GM04503 (cell line): Measurements from ENCODE around the gene RPS6KB2.
A peak's percentile ranks its signal among the peaks of the same experiment; 100 is the strongest.
"Not testable (repeated sequence)": the region's sequence is repeated elsewhere in the genome, so short reads cannot be mapped to it uniquely, and the experiment has no call there.

Experiments used
- DNase-seq: peaks from one replicate; pipeline ENCODE4 v3.0.0-alpha.2; 2012; ENCODE audit warnings: low read depth

Gene RPS6KB2

DNA sequence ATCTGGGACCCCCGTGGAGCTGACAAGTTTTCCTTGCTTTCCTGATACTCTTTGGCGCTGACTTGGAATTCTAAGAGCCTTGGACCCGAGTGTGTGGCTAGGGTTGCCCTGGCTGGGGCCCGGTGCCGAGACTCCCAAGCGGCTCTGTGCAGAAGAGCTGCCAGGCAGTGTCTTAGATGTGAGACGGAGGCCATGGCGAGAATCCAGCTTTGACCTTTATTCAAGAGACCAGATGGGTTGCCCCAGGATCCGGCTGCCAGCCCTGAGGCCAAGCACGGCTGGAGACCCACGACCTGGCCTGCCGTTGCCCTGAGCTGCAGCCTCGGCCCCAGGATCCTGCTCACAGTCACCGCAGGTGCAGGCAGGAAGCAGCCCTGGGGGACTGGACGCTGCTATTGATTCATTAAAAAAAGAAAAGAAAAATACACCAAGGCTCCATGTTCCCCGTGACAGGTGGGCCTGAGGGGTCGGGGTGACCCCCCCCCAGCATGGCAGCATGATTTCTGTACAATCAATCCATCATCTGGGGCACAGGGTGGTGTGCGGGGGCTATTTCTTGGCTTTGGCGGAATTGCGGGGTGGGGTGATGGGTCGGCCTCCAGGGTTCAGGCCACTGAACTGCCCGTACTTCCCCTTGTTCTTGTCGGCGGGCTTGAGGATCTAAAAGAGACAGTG is 30.2 kb upstream of the RPS6KB2 start:
- DNase-seq: no peak

DNA sequence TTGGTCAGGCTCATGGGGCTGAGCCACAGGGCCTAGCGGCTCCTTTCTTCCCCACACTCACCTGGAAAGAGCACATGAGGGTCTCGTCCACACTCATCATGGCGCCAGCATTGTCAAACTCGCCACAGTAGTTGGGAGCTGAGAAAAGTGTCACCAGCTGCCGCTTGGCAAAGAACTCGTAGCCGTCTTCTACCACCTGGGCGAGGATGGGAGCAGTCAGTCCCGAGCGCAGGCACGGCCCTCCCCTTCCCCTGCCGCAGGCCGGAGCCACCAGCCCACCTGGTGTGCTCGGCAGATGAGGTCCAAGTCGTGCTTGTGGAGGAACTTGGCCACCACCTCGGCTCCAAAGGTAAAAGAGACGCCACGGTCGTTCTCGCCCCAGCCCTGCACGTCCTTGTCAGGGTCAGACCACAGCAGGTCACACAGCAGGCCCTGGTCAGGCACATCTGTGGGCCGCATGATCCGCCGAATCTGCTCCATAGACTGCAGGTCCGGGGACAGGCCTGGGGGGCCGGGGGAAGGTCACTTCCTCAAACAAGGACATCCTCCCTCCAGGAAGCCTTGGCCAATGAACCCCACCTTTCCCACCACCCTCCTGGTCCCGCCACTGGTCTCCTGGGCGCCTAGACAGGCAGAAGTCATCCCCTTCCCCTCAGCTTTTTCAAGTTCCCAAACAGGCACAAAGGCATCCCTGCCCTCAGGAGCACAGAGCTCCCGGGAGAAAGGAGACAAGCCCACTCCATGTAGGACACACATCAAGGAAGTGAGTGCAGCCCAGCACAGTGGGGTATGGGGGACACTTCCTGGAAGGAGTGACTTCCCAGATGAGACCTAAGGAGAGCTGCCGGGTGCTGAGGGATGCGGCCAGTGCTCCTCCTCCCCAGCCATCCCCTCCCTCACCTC is 29.4 kb upstream of the RPS6KB2 start:
- DNase-seq: no peak

DNA sequence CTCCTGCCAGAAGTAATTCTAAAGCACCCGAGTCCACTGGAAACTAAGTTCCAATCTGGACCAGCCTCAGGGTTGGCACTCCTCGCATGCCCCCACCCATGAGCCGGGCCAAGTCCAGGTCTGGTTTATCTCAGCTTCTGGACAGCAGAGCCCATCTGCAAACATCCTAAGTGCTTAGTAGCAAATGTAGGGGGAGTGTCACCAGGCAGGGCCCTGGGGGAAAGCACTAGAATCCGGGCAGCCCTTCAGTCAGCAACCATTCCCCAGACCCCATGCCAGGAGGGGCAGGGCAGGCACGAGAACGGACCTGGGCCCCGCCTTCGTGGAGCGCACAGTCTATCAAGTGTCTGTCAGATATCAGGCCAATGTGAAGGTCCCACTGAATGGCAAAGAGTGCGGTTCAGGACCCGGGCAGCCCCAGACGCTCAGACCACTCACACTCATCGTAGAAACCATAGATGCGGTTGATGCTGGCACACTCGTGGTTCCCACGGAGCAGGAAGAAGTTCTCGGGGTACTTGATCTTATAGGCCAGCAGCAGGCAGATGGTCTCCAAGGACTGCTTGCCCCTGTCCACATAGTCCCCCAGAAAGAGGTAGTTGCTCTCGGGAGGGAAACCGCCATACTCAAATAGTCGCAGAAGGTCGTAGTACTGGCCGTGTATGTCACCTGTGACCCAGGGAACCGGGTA is 27.9 kb upstream of the RPS6KB2 start:
- no peak for DNase-seq

DNA sequence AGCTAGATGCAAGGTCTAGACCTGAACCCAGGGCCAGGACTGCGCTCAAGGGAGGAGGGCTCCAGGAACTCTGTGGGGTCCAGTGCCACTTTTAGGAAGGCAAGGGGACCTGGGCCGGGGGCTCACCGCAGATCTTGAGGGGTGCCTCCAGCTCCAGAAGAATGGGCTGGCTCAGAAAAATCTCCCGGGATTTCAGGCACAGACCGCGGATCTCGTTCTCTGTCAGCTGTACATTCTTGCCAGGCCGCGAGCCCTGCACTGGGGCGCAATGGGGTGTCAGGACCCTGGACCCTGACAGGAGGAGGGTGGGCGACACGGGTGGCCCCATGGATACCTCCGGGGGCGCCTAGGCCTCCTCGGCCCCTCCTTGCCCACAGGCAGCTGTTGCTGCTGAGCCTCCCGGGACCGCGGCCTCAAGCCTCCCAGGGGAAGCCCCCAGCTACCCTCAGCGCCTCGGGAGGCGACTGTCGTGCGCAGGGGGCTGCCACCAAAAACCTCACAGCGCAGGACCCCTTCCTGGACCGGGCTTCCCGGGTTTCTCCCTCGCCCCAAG is 27.3 kb upstream of the RPS6KB2 start:
- DNase-seq: no peak

DNA sequence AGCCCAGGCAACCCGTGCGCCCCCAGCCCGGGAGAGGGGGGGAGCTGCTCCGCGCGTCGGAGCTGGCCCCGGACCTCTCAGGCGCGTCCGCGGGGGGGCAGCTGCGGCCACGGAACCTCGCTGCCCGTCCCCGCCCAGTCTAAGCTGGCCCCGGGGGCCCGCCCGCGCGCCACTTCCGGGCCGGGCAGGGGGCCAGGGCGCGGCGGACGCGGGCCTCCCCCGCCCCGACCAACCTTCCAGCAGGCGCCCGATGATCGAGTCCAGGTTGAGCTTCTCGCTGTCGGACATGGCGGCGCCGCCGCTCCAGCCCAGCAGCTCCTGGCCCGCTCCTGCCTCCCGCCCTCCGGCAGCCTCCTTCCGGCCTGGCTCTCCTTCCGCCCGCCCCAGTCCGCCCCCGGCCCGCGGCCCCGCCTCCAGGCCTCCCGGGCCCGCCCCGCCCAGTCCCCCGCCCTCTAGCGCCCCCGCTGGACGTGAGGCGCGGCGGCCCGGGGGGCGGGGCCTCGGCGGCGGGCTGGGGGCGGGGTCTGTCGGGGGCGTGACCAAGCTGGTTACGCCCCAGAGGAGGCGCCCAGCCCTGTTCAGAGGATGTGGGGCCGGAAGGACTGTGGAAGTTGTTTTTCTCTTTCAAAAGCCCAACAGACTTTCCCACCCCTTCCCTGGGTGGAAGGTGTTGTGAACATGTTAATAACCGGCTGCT is 26.7 kb upstream of the RPS6KB2 start, which contains the start of gene PPP1CA:
Gene PPP1CA, minus strand, starts transcription at position 364 of the 697 bp plus-strand sequence. Its CDS starts 76 bp downstream, at position 288.
- peak; percentile 17 for DNase-seq

DNA sequence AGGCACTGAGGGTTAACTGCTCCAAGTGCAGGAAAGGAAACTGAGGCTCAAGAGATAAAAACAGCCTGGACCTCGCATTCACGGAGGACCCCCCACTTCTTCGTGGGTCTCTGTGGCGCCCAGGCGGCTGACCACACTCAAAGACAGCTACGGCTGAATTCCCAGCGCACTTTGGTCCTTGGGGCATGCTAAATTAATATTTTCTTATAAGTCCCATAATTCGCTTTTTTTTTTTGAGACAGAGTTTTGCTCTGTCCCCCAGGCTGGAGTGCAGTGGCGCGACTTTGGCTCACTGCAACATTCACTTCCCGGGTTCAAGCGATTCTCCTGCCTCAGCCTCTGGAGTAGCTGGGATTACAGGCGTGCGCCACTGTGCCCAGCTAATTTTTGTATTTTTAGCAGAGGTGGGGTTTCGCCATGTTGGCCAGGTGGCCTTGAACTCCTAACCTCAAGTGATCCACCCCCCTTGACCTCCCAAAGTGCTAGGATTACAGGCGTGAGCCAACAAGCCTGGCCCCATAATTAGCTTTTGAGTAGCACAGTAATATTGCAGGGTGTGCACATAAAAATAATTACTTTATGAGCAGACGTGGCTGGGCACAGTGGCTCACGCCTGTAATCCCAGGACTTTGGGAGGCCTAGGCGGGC is 26.0 kb upstream of the RPS6KB2 start:
- DNase-seq: not testable (repeated sequence)

DNA sequence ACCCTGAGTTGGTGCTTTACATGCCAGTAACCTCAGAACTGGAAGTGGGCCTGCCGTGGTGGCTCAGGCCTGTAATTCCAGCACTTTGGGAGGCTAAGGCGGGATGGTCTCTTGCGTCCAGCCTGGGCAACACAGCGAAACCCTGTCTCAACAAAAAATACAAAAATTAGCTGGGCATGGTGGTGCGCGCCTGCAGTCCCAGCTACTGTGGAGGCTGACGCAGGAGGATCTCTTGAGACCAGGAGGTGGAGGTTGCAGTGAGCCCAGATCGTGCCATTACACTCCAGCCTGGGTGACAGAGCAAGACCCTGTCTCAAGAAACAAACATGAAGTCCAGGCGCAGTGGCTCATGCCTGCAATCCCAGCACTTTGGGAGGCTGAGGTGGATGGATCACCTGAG is 25.2 kb upstream of the RPS6KB2 start:
- not testable (repeated sequence) for DNase-seq

DNA sequence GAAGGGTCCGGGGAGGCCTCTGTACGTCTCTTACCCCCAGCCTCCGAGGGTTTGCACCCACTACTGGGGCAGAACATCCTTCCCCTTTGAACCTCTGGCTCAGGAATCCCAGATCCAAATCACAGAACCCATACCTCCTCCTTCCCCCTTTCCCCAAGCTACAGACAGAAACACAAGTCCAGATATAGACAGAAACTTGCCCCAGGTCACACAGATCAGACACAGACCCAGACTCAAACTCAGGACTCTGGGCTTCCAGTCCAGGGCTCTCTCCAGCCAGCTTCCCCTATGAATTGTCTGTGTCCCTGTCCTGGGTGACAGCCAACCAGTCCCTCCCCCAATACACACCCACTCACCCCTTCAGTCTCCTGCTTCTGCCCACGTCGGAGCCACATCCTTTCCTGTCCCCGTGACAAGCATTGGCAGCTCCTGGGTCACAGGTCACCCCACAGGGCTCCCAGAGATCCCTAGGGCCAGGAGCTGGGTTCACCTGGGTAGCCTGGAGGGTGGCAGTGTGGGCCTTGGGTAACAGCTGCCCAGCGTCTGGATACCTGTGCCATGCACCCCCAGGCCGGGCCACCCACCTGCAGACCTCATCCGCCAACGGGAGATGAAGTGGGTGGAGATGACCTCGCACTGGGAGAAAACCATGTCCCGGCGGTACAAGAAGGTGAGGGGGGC is 23.6 kb upstream of the RPS6KB2 start:
- DNase-seq: no peak

DNA sequence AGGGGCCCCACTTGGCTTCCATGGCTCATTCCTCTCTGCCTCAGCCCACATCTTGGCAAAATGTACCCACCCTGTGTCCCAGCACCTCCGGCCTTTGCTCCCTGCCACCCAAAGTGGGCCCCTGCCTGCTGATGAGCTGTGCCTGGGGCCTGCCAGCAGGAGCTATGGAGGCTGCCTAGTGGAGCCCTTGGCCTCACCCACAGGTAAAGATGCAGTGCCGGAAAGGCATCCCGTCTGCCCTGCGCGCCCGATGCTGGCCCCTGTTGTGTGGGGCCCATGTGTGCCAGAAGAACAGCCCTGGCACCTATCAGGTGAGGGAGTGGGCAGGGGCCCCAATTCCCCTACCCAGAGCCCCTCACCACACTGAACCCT is 23.1 kb upstream of the RPS6KB2 start:
- DNase-seq: no peak

DNA sequence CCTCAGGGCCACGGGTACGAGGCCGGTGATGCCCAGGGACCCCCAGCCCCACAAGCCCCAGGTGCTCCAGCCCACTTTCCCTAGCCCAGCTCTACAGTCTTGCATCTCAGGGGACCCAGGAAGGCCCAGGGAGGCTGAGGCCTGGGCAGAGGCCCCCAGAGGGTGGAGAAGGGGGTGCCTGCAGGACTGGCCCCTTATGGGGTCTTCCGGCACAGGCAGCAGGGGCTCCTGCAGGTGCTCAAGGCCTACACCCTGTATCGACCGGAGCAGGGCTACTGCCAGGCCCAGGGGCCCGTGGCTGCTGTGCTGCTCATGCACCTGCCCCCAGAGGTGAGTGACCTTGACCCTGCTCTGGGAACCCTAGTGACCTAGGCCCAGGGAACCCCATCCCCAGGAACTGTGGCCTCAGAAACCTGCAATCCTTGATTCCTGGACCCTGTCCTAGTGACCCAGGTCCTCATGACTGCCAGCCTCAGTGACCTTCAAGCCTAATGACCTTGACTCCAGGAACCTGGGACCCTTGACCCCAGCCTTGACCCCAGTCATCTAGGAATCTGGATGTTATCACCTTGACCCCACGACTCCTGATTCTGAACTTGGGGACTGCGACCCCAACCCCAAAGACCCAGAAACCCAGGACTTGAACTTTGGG is 22.5 kb upstream of the RPS6KB2 start:
- no peak for DNase-seq

DNA sequence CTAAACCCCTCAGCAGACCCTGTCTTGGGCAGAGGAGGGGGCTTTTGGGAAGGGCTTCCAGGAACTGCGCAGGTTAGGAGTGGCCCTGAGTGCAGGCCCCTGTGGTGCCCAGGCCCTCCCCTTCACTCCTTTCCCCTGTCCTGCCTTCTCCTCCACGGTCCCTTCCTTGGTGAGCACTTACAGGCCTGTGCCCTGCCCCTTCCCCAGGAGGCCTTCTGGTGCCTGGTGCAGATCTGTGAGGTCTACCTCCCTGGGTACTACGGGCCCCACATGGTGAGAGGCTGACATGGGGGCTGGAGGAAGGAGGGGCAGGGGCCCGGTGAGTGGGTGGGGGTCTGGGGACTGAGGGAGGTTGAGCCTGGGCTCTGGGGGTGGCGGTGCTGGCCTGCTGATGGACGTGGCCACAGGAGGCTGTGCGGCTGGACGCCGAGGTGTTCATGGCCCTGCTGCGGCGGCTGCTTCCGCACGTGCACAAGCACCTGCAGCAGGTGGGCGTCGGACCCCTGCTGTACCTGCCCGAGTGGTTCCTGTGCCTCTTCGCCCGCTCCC is 21.8 kb upstream of the RPS6KB2 start:
- DNase-seq: no peak

DNA sequence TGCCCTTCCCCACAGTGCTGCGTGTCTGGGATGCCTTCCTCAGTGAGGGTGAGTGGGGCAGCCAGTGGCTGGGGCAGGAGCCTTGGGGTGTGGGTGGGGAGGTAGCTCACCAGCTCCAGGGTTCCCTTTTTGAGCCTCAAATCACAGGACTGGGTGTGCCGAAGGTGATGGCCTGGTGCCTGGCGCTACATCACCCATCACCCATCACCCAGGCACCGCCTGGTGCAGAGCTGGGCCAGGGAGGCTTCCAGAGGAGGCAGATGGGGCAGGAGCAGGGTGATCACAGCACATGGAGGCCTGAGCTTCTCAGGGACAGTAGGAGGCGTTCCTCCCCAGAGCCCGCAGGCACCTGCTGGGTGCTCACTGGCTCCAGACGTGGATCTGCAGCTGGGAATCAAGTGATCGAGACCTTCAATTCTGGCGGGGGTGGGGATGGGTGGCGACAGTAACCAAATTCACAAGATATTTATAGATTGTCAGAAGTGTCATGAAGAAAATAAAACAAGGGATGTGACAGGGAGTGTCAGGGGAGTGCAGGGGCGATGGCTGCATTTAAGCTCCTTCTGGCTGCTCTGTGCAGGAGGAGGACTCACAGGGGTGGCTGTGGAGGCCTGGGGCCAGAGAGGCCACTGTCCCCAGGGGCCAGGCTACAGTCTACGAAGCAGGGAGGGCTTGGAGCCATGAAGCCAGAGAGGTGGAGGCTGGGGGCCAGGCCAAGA is 21.2 kb upstream of the RPS6KB2 start:
- no peak for DNase-seq

DNA sequence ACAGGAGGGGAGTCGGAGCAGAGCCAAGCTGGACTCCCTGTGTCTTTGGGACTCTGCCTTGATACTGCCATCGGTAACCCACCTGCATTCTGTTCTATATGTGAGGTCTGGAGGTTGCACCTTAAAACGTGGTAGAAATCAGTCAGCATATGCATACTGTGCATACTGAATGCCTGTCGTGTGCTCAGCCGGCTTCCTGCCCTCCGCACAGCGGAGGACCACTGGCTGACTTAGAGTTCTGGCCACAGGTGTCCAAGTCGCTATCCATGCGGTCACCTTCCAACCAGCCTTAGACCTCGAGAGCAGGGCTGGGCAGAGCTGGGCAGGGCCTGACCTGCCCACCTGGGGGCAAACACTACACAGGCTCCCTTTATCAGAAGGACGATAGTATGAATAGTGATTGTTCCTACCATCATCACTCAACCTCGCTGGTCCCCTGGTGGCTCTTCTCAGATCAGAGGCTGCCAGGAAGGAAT is 20.6 kb upstream of the RPS6KB2 start:
- DNase-seq: no peak

DNA sequence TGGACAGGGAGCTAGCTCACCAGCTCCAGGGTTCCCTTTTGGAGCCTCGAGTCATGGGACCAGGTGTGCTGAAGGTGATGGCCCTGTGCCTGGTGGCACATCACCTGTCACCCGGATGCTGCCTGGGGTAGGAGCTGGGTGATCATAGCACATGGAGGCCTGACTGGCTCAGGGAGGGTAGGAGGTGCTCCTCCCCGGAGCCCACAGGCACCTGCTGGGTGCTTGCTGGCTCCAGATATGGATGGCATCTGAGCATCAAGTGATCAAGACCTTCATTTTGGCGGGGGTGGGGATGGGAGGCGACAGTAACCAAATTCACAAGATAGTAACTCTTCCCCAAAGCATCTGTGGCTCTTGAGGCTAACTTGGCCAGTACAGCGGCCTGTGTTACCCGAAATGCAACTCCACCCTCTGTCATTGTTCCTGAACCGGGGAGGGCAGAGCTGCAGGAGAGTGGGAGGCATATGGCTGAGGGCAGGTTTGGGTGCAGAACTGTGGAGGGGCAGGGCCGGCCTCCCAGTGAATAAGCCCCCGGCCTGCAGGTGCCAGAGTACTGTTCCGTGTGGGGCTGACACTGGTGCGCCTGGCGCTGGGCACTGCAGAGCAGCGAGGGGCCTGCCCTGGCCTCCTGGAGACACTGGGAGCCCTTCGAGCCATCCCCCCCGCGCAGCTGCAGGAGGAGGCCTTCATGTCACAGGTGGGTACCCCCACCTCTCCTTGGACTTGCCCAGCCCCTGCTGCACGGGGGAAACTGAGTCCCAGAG is 19.7 kb upstream of the RPS6KB2 start:
- no peak for DNase-seq

DNA sequence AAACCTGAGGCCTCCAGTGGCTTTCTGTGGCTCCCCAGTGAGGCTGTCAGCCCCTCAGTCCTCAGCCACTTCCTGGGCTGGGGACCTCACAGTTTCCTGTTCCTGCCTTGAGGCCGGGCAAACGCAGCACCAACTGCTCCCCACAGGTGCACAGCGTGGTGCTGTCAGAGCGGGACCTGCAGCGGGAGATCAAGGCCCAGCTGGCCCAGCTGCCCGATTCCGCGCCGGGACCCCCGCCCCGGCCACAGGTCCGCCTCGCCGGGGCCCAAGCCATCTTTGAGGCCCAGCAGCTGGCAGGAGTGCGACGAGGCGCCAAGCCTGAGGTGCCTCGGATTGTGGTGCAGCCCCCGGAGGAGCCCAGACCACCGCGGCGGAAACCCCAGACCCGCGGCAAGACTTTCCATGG is 19.0 kb upstream of the RPS6KB2 start:
- DNase-seq: no peak

DNA sequence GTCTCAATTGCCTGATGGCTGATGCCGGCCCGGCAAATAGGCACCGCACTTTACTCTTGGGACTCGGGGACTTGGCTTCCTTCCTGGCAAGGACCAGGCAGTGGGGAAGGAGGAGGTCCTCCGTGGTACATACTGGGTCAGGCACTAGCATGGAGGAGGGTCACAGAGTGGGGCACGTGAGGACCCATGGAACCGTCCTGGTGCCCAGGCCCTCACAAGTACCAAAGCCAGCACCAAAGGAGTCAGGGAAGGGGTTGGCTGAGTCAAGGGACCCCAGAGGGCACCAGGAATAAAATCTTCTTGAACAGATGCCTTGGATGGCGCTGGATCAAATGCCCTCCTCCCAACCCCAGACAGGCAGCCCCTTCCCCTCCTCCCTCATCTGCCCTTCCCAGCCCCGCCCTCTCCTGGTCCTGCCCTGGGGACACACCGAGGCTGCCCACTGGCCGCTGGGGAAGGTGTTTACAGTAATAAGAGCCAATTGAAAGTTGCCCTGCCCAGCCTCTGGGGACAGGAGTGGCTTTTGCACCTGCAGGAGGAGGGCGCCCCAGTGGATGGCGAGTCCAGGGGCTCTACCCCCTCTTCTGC is 18.4 kb upstream of the RPS6KB2 start:
- DNase-seq: no peak

DNA sequence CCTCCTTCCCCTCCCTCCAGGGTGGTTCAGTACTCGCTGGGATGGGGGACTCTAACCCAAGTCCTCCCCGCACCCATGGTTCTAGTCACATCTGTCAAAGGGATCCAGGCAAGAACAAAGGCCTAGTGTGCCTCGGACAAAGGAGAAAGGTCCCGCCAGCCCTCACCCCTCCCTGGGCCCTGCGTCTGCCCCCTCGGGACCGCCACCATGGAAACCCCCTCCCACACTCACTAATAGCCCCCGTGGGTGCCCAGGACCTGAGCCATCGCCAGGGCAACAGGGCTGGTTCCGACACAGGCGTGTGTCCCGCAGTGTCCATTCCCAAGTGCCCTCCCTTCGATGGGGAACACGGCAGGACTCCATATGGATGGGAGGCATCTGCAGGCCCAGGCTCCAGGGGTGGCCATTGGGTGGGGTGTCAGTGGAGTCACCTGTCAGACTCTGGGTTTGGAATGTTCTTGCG is 17.9 kb upstream of the RPS6KB2 start:
- no peak for DNase-seq
